NCI-H128 (cell line): ENCODE results near the gene HOXC10.

Experiments
- DNase-seq: peaks from one replicate; lab custom pipeline; 2025; ENCODE audit not compliant: unreplicated experiment; lab: John Stamatoyannopoulos, UW

Gene HOXC10

GRCh38 chr12:53990311-53991076 is 5.5 kb downstream of the HOXC10 start:
- DNase-seq = no peak

- DNase-seq = no peak
Observed at GRCh38 chr12:53991077-53991460, 6.1 kb downstream of the HOXC10 start.

- DNase-seq = no peak
Observed at GRCh38 chr12:53992377-53992889, 7.5 kb downstream of the HOXC10 start.

GRCh38 chr12:53993162-53994008 is 8.4 kb downstream of the HOXC10 start:
- no peak for DNase-seq

- no peak for DNase-seq
Observed at GRCh38 chr12:53994009-53994263, 9.0 kb downstream of the HOXC10 start.

- DNase-seq = no peak
Observed at GRCh38 chr12:53994264-53995001, 9.5 kb downstream of the HOXC10 start.

GRCh38 chr12:53995002-53995377 is 10.0 kb downstream of the HOXC10 start:
- no peak for DNase-seq

GRCh38 chr12:53995378-53996239 is 10.7 kb downstream of the HOXC10 start:
- DNase-seq = no peak

- no peak for DNase-seq
Observed at GRCh38 chr12:53996240-53997203, 11.6 kb downstream of the HOXC10 start.

- no peak for DNase-seq
Observed at GRCh38 chr12:53997204-53998109, 12.5 kb downstream of the HOXC10 start.

- DNase-seq = no peak
Observed at GRCh38 chr12:53998110-53998899, 13.4 kb downstream of the HOXC10 start.

GRCh38 chr12:53998900-53999236 is 13.9 kb downstream of the HOXC10 start:
- DNase-seq = no peak

- DNase-seq = no peak
Observed at GRCh38 chr12:53999559-54000115, 14.7 kb downstream of the HOXC10 start.

- no peak for DNase-seq
Observed at GRCh38 chr12:54000116-54001114, 15.5 kb downstream of the HOXC10 start, which contains the start of gene HOXC9. HOXC9 (plus strand) TSS chr12:54000161; CDS start chr12:54000189, 28 bp downstream.

- DNase-seq = no peak
Observed at GRCh38 chr12:54001283-54002187, 16.6 kb downstream of the HOXC10 start.
